ENCODE data around the gene ITGB3BP.

Gene ITGB3BP

GRCh38 chr1:63458750-63459149 lies 64.3 kb downstream of the ITGB3BP start:
- H3K4me3 ChIP-seq (replicated peaks; ENCODE audit: low read depth, low read length): no peak overlapping the region
- no peak for TF ChIP-seq CTCF (IDR thresholded peaks at IDR 0.05; ENCODE audit: low read length, missing control alignments)
- no peak for DNase-seq (ENCODE audit: low read depth)

GRCh38 chr1:63454269-63454668 lies 68.8 kb downstream of the ITGB3BP start:
- peak; percentile 37 for TF ChIP-seq CTCF (IDR thresholded peaks at IDR 0.05; ENCODE audit: low read length, missing control alignments)
- H3K4me3 ChIP-seq (replicated peaks; ENCODE audit: low read depth, low read length): no peak overlapping the region
- DNase-seq (ENCODE audit: low read depth): peak; percentile 44

GRCh38 chr1:63453232-63453631 lies 69.8 kb downstream of the ITGB3BP start:
- TF ChIP-seq CTCF (IDR thresholded peaks at IDR 0.05; ENCODE audit: low read length, missing control alignments): no peak
- H3K4me3 ChIP-seq (replicated peaks; ENCODE audit: low read depth, low read length): no peak overlapping the region
- no peak for DNase-seq (ENCODE audit: low read depth)

GRCh38 chr1:63450416-63450815 lies 72.6 kb downstream of the ITGB3BP start:
- no peak for TF ChIP-seq CTCF (IDR thresholded peaks at IDR 0.05; ENCODE audit: low read length, missing control alignments)
- no peak for DNase-seq (ENCODE audit: low read depth)
- H3K4me3 ChIP-seq (replicated peaks; ENCODE audit: low read depth, low read length): no peak overlapping the region

GRCh38 chr1:63448731-63449246 lies 74.2 kb downstream of the ITGB3BP start:
- no peak overlapping the region for H3K4me3 ChIP-seq (replicated peaks; ENCODE audit: low read depth, low read length)
- DNase-seq (ENCODE audit: low read depth): peak; percentile 32
- no peak for TF ChIP-seq CTCF (IDR thresholded peaks at IDR 0.05; ENCODE audit: low read length, missing control alignments)

- no peak overlapping the region for H3K4me3 ChIP-seq (replicated peaks; ENCODE audit: low read depth, low read length)
- TF ChIP-seq CTCF (IDR thresholded peaks at IDR 0.05; ENCODE audit: low read length, missing control alignments): no peak
- peak; percentile 17 for DNase-seq (ENCODE audit: low read depth)
These were observed 80.9 kb downstream of the ITGB3BP start for GRCh38 chr1:63442141-63442475.

- DNase-seq (ENCODE audit: low read depth): no peak
- TF ChIP-seq CTCF (IDR thresholded peaks at IDR 0.05; ENCODE audit: low read length, missing control alignments): no peak
These were observed 87.9 kb downstream of the ITGB3BP start for GRCh38 chr1:63435161-63435560.

More at GRCh38 chr1:63435161-63435560, 87.9 kb downstream of the ITGB3BP start:
- H3K4me3 ChIP-seq (replicated peaks; ENCODE audit: low read depth, low read length): no peak overlapping the region
